Activated CD8-positive, alpha-beta T cell treated with anti-CD3 and anti-CD28 coated beads, Interleukin-2, amount 10 ng/mL, durations not matched to agents 7 days and 5 days (primary cell): ENCODE measurements around the gene SERGEF. TPM values are rescaled to one million over a fixed set of nuclear protein-coding genes. Genes with fewer than 3 reads are reported as not detected.

Experiments used
- ATAC-seq: fragments of 150-1000 bp; cut with Tn5 transposase; one replicate; pipeline ENCODE4 v1.10.0; 2021; ENCODE audit warnings: moderate library complexity
- CTCF ChIA-PET: fragments of 350-600 bp; sonication (Branson Sonifier 250); formaldehyde crosslinking; loops from one replicate; lab custom pipeline; 2021; ENCODE audit warnings: antibody characterized with exemption; lab: Charles Lee
- POLR2A ChIA-PET: fragments of 350-600 bp; sonication (Branson Sonifier 250); formaldehyde crosslinking; loops from one replicate; lab custom pipeline; 2021; ENCODE audit warnings: antibody characterized with exemption; lab: Charles Lee
- DNase-seq: peaks from one replicate; pipeline ENCODE4 v3.0.0-alpha.2; 2020
- H3K27ac Mint-ChIP-seq: one replicate; pipeline ENCODE4 v1.8.0; 2021; ENCODE audit warnings: mild to moderate bottlenecking, mixed read lengths
- H3K27me3 Mint-ChIP-seq: one replicate; pipeline ENCODE4 v1.8.0; 2021; ENCODE audit warnings: low read depth, mixed read lengths
- H3K36me3 Mint-ChIP-seq: one replicate; pipeline ENCODE4 v1.8.0; 2021; ENCODE audit warnings: low read depth, mixed read lengths
- H3K4me1 Mint-ChIP-seq: one replicate; pipeline ENCODE4 v1.8.0; 2021; ENCODE audit warnings: low read depth, mixed read lengths
- H3K4me3 Mint-ChIP-seq: one replicate; pipeline ENCODE4 v1.8.0; 2021; ENCODE audit warnings: mild to moderate bottlenecking, mixed read lengths
- H3K9me3 Mint-ChIP-seq: one replicate; pipeline ENCODE4 v1.8.0; 2022; ENCODE audit warnings: mixed read lengths; ENCODE audit not compliant: insufficient read depth
- total RNA-seq, 2 experiments: library from RNA; stranded (reverse); gene quantifications; one replicate each; pipeline ENCODE4 v1.2.3, GENCODE V29; 2021

SERGEF gene
- total RNA-seq, 2 experiments from 2014 or later, result 31.9 to 35.4 TPM

DNA sequence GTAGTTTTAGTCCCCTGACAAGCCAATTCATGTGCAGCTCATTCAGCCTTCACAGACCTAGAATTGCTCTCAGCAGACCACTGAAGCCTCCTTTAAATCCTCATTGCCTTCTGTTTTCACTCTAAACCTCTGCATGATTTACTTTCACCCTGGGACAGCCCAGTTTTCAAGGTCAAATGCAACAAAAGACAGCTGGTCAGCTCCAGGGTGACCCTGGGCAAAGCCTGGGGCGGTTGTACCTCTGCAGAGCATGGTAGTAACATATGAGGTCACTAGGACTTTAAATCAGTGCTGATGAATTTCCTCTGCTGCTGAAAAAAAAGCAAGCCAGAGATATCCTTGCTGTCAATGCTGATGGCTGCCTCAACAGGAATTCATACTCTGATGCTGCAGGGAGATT is 62.2 kb downstream of the SERGEF start:
- POLR2A ChIA-PET, result no interaction called here
- H3K27ac Mint-ChIP-seq, result no peak overlapping the region
- H3K4me1 Mint-ChIP-seq, result no peaks in the 10 kb centered on the region
- DNase-seq (no peak), ATAC-seq (no peak)
- H3K4me3 Mint-ChIP-seq, result no peak overlapping the region
- peaks cover 21% of the 10 kb centered on the region for H3K36me3 Mint-ChIP-seq
- H3K9me3 Mint-ChIP-seq, result no peaks in the 10 kb centered on the region
- CTCF ChIA-PET, result interaction anchor here (1.2 kb wide), 1 partner anchor 220 kb away, joined by 4 read pairs; no protein-coding TSS in a partner anchor
- no peaks in the 10 kb centered on the region for H3K27me3 Mint-ChIP-seq

- CTCF ChIA-PET, result no interaction called here
- peaks cover 22% of the 10 kb centered on the region for H3K36me3 Mint-ChIP-seq
- DNase-seq, result no peak
- no peak for ATAC-seq
- no peaks in the 10 kb centered on the region for H3K4me1 Mint-ChIP-seq
- no peak overlapping the region for H3K4me3 Mint-ChIP-seq
- H3K27ac Mint-ChIP-seq, result no peak overlapping the region
- POLR2A ChIA-PET, result no interaction called here
- H3K9me3 Mint-ChIP-seq, result peaks cover 15% of the 10 kb centered on the region
- H3K27me3 Mint-ChIP-seq, result no peaks in the 10 kb centered on the region
Measured at GRCh38 chr11:17948296-17948695, 64.6 kb downstream of the SERGEF start.

DNA sequence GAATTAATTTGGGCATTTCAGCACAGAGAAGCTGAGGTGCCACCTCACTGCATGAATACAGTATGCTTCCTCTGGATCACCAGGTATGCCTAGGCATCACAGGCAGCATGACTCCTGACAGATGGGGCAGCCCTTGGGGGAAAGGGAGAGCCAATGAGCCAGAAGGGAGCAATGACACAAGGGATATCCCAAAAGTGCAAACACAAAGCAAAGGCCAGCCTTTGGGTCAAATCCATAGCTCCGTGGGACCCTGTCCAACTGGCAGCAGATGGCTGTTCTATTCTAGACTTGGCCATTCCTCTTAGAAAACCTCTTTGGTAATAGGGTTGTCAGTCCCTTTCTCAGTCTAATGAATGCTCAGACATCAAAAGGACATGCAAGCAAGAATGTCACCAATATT is 73.3 kb downstream of the SERGEF start:
- DNase-seq (no peak), ATAC-seq (no peak)
- Mint-ChIP-seq H3K27me3 (no peaks in the 10 kb centered on the region), H3K4me3 (no peak overlapping the region), H3K9me3 (peaks cover 12% of the 10 kb centered on the region), H3K27ac (no peak overlapping the region), H3K36me3 (peaks cover 14% of the 10 kb centered on the region), H3K4me1 (no peaks in the 10 kb centered on the region)
- ChIA-PET CTCF (no interaction called here), POLR2A (interaction anchor here (0.6 kb wide), 1 partner anchor 11 kb away, joined by 3 read pairs; no protein-coding TSS in a partner anchor)

DNA sequence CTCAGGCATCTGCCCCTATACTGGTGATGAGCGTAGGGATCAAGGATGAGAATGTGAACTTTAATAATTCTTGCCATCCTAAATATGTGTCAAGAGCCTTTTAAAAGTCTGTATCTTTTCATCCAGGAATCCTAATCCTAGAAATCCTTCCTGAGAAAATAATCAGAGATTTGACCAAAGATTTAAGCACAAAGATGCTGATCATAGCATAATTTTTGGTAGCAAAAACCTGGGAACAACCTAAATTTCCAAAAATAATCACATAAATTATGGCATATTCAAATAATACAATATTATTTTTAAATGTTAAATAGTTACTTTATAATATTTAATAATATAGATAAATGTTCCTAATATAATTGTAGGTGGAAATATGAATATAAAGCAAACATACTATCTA is 76.1 kb downstream of the SERGEF start:
- no peak overlapping the region for H3K4me3 Mint-ChIP-seq
- POLR2A ChIA-PET, result no interaction called here
- H3K27ac Mint-ChIP-seq, result no peak overlapping the region
- DNase-seq (no peak), ATAC-seq (no peak)
- H3K36me3 Mint-ChIP-seq, result peaks cover 17% of the 10 kb centered on the region
- H3K27me3 Mint-ChIP-seq, result no peaks in the 10 kb centered on the region
- H3K4me1 Mint-ChIP-seq, result no peaks in the 10 kb centered on the region
- H3K9me3 Mint-ChIP-seq, result no peaks in the 10 kb centered on the region
- CTCF ChIA-PET, result no interaction called here

DNA sequence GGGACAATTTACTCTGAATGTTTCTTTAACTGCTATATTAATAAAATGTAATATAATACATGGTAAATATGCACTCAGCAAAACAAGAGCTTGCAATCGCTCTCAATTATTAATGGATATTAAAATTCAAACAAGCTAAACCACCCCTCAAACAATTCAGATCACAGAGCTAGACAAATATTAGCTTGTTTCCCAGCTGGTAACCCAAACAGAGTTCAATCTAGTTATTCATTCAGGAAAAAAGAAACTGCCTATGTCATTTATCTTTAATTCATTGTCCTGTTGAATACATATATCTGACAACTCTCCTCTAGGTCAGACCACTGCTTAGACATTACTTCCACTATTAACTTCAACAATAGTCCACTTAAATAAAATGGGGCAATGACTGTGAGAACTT is 78.7 kb downstream of the SERGEF start:
- H3K36me3 Mint-ChIP-seq, result peaks cover 17% of the 10 kb centered on the region
- ChIA-PET POLR2A (no interaction called here), CTCF (no interaction called here)
- DNase-seq (no peak), ATAC-seq (no peak)
- H3K27ac Mint-ChIP-seq, result no peak overlapping the region
- no peaks in the 10 kb centered on the region for H3K27me3 Mint-ChIP-seq
- no peaks in the 10 kb centered on the region for H3K4me1 Mint-ChIP-seq
- no peaks in the 10 kb centered on the region for H3K9me3 Mint-ChIP-seq
- H3K4me3 Mint-ChIP-seq, result no peak overlapping the region

DNA sequence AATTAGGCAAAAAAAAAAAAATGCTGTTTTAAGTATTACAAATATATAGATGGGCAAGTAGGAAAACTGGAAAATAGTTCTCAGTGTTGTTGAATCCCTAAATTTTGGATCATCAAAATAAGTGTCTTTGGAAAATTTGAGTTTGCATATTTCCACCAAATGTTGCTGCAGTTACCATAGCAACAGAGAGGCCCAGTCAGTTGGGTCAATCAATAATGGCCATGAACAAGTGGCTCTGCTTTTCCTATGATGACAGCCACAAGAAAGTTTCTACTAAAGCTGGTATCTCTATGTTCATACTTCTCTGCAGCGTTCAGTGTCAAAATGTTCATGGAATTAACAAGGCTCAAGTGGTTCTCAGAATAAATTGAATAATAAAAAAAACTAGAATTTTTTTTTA is 79.1 kb downstream of the SERGEF start:
- Mint-ChIP-seq H3K36me3 (peaks cover 17% of the 10 kb centered on the region), H3K4me3 (no peak overlapping the region), H3K9me3 (no peaks in the 10 kb centered on the region), H3K27me3 (no peaks in the 10 kb centered on the region), H3K27ac (no peak overlapping the region), H3K4me1 (no peaks in the 10 kb centered on the region)
- DNase-seq (no peak), ATAC-seq (no peak)
- ChIA-PET CTCF (no interaction called here), POLR2A (no interaction called here)

DNA sequence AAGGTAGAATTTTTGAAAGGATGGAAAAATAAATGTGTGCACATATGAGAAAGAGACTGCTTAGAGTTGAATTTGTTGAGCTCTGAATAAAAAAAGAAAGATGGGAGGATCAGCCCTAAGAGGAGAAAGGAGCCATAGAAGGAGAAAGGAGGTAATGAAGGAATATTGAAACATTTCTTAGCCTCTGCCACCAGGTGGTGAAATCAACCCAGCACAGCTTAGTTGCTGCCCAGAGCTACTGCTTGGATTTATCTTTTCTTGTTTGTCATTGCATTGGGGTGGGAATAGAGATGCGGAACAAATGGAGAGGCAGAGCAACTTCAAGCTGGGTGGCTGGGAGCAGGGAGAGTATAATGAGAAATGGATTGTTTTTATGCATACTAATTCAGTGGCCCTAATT is 80.4 kb downstream of the SERGEF start:
- ChIA-PET CTCF (interaction anchor here (0.9 kb wide), 1 partner anchor 11 kb away, joined by 3 read pairs; no protein-coding TSS in a partner anchor), POLR2A (no interaction called here)
- no peaks in the 10 kb centered on the region for H3K4me1 Mint-ChIP-seq
- H3K36me3 Mint-ChIP-seq, result peaks cover 17% of the 10 kb centered on the region
- DNase-seq, result no peak
- ATAC-seq, result no peak
- no peak overlapping the region for H3K4me3 Mint-ChIP-seq
- H3K27ac Mint-ChIP-seq, result no peak overlapping the region
- H3K27me3 Mint-ChIP-seq, result no peaks in the 10 kb centered on the region
- H3K9me3 Mint-ChIP-seq, result no peaks in the 10 kb centered on the region

DNA sequence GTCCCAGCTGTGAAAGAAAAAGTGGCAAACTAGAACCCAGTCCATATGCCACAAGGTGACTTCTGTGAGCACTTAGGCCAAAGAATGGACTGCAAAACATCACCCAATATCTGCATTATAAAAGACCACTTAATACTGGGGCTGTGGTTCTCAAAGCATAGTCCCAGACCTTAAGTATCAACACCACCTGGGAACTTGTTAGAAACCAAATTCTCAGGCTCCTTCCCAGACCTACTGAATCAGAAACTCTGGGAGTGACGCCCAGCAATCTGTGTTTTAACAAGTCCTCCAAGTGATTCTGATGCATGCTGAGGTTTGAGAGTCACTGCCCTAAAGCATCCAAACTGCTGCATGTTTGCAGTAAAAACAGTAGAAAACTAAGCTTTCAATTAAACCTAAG is 81.3 kb downstream of the SERGEF start:
- no peak overlapping the region for H3K27ac Mint-ChIP-seq
- CTCF ChIA-PET, result no interaction called here
- H3K4me1 Mint-ChIP-seq, result no peaks in the 10 kb centered on the region
- POLR2A ChIA-PET, result no interaction called here
- no peak for DNase-seq
- H3K9me3 Mint-ChIP-seq, result no peaks in the 10 kb centered on the region
- no peak overlapping the region for H3K4me3 Mint-ChIP-seq
- no peaks in the 10 kb centered on the region for H3K27me3 Mint-ChIP-seq
- peaks cover 17% of the 10 kb centered on the region for H3K36me3 Mint-ChIP-seq
- ATAC-seq, result no peak

DNA sequence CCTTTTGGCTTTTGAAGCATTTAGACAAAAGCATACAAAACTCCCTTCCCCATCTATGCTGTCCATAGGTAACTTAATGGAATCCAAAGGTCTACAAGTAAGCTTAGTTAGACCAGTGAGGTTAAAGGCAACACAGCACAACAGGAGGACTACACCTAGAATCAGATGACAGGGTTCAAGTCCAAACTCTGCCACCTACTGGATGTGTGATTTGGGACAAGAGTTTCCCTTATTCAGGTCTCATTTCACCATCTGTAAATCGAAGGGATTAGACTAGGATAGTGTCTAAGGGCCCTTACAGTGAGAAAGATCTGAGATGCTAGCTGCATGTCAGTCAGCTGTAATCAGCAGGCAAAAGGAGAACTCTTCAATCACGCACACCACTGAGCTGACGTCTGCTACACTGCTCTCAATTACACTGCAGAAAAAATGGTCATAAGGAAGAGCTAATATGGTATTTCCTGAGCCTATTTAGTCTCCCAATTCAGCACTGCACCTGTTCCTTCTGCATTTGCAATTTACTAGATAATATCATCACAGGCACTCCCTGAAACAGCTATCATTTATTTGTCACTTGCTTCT is 82.2 kb downstream of the SERGEF start:
- ATAC-seq, result no peak
- no peak overlapping the region for H3K4me3 Mint-ChIP-seq
- H3K9me3 Mint-ChIP-seq, result no peaks in the 10 kb centered on the region
- H3K36me3 Mint-ChIP-seq, result peaks cover 16% of the 10 kb centered on the region
- CTCF ChIA-PET, result no interaction called here
- POLR2A ChIA-PET, result no interaction called here
- no peaks in the 10 kb centered on the region for H3K27me3 Mint-ChIP-seq
- no peaks in the 10 kb centered on the region for H3K4me1 Mint-ChIP-seq
- no peak for DNase-seq
- H3K27ac Mint-ChIP-seq, result no peak overlapping the region

DNA sequence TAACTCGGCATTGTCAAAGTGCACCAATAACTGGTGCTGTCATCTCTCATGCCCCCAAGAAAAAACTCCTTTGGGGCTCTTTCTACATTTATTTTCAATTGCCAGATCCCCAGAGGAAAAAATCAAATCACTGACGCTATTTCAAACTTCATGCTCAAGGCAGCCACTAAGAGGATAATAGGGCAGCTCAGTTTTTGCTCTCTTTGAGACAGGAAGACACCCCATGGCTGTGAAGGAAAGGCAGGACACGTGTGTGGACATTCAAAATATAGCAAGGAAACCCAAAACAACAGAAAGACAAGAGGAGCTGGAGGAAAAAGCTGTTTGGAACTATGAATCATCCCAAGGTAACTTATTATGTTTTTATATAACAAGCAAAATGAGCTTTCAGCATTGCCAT is 83.7 kb downstream of the SERGEF start:
- Mint-ChIP-seq H3K27me3 (no peaks in the 10 kb centered on the region), H3K4me3 (no peak overlapping the region), H3K9me3 (no peaks in the 10 kb centered on the region), H3K36me3 (peaks cover 12% of the 10 kb centered on the region), H3K27ac (no peak overlapping the region), H3K4me1 (no peaks in the 10 kb centered on the region)
- no peak for DNase-seq
- ATAC-seq, result no peak
- CTCF ChIA-PET, result interaction anchor here (0.7 to 2.3 kb wide), 3 partner anchors 49 to 802 kb away, joined by 3 to 8 read pairs (median 4); no protein-coding TSS in a partner anchor
- POLR2A ChIA-PET, result interaction anchor here (0.6 kb wide), 1 partner anchor 10 kb away, joined by 3 read pairs; no protein-coding TSS in a partner anchor

DNA sequence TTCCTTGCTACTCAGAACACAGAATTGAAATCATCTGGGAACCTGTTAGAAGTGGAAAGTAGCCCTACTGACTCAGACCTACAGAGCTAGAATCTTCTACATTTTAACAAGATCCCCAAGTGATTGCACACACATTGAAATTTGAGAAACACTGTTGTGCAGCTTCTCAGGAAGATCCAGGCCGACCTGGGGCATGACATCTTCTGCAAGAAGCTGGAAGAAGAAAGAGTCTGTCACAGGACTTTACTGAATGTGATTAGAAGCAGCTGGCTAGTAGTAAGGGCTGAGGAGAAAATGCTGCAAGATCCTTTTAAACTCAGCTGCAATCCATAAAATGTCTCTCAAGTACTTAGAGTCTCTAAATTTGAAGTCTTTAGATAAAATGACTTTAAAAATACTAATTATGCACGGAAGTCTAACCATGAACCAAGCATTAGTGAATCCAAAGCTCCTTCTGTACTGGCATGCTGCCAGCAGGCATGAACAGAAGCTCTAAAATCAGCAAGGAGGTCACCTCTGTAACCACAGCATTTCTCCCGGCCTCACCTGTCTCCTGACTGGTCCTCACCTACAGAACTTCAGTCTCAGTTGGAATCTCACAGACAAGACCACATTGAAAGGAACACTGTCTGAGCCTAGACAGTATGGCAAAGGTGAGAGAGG is 85.0 kb downstream of the SERGEF start:
- POLR2A ChIA-PET, result no interaction called here
- Mint-ChIP-seq H3K4me1 (no peaks in the 10 kb centered on the region), H3K4me3 (no peak overlapping the region), H3K9me3 (no peaks in the 10 kb centered on the region), H3K36me3 (peaks cover 8% of the 10 kb centered on the region), H3K27me3 (no peaks in the 10 kb centered on the region), H3K27ac (no peak overlapping the region)
- DNase-seq (no peak), ATAC-seq (no peak)
- CTCF ChIA-PET, result interaction anchor here (2.3 kb wide), 1 partner anchor 197 kb away, joined by 8 read pairs; no protein-coding TSS in a partner anchor

DNA sequence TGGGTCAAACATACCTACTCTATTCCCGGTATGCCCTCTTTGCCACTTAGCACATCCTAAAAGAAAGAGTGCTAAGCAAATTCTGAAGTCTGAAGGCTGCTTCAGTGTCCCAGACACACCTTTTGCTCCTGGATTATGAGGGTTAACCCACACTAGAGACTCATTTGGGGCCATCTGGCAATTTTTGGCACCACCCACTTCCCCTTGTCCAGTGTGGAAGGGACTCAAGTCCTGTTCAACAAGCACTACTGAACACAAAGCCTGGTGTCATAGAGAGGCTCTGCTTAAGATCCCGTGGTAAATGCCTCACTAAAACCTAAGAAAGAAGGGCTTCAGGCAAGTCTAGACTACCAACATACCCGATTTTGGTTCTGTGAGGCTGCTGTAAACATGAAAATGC is 85.8 kb downstream of the SERGEF start:
- Mint-ChIP-seq H3K36me3 (peaks cover 2% of the 10 kb centered on the region), H3K4me1 (no peaks in the 10 kb centered on the region), H3K27me3 (no peaks in the 10 kb centered on the region), H3K27ac (no peak overlapping the region), H3K9me3 (no peaks in the 10 kb centered on the region), H3K4me3 (no peak overlapping the region)
- ATAC-seq (no peak), DNase-seq (no peak)
- ChIA-PET POLR2A (no interaction called here), CTCF (no interaction called here)
